NCI-H2227 (cell line): ENCODE measurements around the gene ELAVL1.

ENCODE experiments used
- DNase-seq: peaks from one replicate; lab custom pipeline; 2025; ENCODE audit not compliant: unreplicated experiment; lab: John Stamatoyannopoulos, UW

Gene ELAVL1

GRCh38 chr19:7912697-7913564 is 92.5 kb downstream of the ELAVL1 start:
- DNase-seq: no peak

- no peak for DNase-seq
Observed at GRCh38 chr19:7912144-7912696, 93.2 kb downstream of the ELAVL1 start.

- no peak for DNase-seq
Observed at GRCh38 chr19:7911508-7912143, 93.8 kb downstream of the ELAVL1 start.

GRCh38 chr19:7910321-7911161 is 94.9 kb downstream of the ELAVL1 start:
- no peak for DNase-seq

GRCh38 chr19:7909471-7910067 is 95.9 kb downstream of the ELAVL1 start:
- DNase-seq: no peak

GRCh38 chr19:7908742-7909461 is 96.5 kb downstream of the ELAVL1 start:
- DNase-seq: no peak
